ENCODE data around the gene VSTM2B.

DNA sequence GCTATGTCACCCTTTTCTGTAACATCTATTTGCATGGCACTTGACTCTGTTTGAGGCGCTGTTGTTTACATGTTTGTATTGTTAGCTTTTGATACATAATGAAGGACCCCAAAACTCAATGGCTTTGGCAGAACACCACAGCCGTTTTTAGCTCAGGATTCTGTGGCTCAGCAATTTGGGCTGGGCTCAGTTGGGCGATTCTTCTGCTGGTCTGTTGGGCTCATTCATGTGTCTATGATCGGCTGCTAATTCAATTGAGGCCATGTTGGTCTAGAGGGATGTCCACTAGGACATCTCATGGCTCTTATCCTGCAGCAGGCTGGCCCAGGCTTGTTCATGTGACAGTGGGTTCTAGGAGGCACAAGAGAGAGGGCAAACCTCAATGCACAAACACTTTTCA is 33.9 kb downstream of the VSTM2B start:
- TF ChIP-seq, protein P1, sequence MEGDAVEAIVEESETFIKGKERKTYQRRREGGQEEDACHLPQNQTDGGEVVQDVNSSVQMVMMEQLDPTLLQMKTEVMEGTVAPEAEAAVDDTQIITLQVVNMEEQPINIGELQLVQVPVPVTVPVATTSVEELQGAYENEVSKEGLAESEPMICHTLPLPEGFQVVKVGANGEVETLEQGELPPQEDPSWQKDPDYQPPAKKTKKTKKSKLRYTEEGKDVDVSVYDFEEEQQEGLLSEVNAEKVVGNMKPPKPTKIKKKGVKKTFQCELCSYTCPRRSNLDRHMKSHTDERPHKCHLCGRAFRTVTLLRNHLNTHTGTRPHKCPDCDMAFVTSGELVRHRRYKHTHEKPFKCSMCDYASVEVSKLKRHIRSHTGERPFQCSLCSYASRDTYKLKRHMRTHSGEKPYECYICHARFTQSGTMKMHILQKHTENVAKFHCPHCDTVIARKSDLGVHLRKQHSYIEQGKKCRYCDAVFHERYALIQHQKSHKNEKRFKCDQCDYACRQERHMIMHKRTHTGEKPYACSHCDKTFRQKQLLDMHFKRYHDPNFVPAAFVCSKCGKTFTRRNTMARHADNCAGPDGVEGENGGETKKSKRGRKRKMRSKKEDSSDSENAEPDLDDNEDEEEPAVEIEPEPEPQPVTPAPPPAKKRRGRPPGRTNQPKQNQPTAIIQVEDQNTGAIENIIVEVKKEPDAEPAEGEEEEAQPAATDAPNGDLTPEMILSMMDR (IDR thresholded peaks at IDR 0.05; ENCODE audit: low read depth, low read length, missing input control) = no peak
- TF ChIP-seq SP1 (IDR thresholded peaks at IDR 0.05) (no peak), YY1 (IDR thresholded peaks at IDR 0.05) (no peak), HNF4A (conservative IDR thresholded peaks at IDR 0.05) (no peak), TAF1 (conservative IDR thresholded peaks at IDR 0.05) (no peak), RAD21 (IDR thresholded peaks at IDR 0.05) (no peak), EGR1 (IDR thresholded peaks at IDR 0.05; ENCODE audit: low read depth in 2 of 2) (no peak), GABPA (IDR thresholded peaks at IDR 0.05 in 1 of 2, conservative IDR thresholded peaks at IDR 0.05 in 1 of 2) (no peak), RXRA (IDR thresholded peaks at IDR 0.05) (no peak)
- TF ChIP-seq, protein P2, sequence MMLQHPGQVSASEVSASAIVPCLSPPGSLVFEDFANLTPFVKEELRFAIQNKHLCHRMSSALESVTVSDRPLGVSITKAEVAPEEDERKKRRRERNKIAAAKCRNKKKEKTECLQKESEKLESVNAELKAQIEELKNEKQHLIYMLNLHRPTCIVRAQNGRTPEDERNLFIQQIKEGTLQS (IDR thresholded peaks at IDR 0.05) = no peak
- TF ChIP-seq, protein P3, sequence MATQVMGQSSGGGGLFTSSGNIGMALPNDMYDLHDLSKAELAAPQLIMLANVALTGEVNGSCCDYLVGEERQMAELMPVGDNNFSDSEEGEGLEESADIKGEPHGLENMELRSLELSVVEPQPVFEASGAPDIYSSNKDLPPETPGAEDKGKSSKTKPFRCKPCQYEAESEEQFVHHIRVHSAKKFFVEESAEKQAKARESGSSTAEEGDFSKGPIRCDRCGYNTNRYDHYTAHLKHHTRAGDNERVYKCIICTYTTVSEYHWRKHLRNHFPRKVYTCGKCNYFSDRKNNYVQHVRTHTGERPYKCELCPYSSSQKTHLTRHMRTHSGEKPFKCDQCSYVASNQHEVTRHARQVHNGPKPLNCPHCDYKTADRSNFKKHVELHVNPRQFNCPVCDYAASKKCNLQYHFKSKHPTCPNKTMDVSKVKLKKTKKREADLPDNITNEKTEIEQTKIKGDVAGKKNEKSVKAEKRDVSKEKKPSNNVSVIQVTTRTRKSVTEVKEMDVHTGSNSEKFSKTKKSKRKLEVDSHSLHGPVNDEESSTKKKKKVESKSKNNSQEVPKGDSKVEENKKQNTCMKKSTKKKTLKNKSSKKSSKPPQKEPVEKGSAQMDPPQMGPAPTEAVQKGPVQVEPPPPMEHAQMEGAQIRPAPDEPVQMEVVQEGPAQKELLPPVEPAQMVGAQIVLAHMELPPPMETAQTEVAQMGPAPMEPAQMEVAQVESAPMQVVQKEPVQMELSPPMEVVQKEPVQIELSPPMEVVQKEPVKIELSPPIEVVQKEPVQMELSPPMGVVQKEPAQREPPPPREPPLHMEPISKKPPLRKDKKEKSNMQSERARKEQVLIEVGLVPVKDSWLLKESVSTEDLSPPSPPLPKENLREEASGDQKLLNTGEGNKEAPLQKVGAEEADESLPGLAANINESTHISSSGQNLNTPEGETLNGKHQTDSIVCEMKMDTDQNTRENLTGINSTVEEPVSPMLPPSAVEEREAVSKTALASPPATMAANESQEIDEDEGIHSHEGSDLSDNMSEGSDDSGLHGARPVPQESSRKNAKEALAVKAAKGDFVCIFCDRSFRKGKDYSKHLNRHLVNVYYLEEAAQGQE (IDR thresholded peaks at IDR 0.05) = no peak
- TF ChIP-seq, protein P4, sequence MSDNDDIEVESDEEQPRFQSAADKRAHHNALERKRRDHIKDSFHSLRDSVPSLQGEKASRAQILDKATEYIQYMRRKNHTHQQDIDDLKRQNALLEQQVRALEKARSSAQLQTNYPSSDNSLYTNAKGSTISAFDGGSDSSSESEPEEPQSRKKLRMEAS (IDR thresholded peaks at IDR 0.05) = no peak
- TF ChIP-seq, protein P5, sequence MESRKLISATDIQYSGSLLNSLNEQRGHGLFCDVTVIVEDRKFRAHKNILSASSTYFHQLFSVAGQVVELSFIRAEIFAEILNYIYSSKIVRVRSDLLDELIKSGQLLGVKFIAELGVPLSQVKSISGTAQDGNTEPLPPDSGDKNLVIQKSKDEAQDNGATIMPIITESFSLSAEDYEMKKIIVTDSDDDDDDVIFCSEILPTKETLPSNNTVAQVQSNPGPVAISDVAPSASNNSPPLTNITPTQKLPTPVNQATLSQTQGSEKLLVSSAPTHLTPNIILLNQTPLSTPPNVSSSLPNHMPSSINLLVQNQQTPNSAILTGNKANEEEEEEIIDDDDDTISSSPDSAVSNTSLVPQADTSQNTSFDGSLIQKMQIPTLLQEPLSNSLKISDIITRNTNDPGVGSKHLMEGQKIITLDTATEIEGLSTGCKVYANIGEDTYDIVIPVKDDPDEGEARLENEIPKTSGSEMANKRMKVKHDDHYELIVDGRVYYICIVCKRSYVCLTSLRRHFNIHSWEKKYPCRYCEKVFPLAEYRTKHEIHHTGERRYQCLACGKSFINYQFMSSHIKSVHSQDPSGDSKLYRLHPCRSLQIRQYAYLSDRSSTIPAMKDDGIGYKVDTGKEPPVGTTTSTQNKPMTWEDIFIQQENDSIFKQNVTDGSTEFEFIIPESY (IDR thresholded peaks at IDR 0.05) = no peak
